HG02798 (cell line): ENCODE data around the gene PET100.
"Not testable (repeated sequence)": the region's sequence is repeated elsewhere in the genome, so short reads cannot be mapped to it uniquely, and the experiment has no call there.

Source experiments
- ATAC-seq: cut with Tn5 transposase; IDR thresholded peaks from one replicate; pipeline ENCODE4 v1.9.1; 2021; ENCODE audit warnings: mild to moderate bottlenecking; ENCODE audit not compliant: unreplicated experiment, poor library complexity

PET100 gene

GRCh38 chr19:7631577-7631976, 2.0 kb downstream of the PET100 start:
- no peak for ATAC-seq

GRCh38 chr19:7632340-7633203, 3.0 kb downstream of the PET100 start:
- no peak for ATAC-seq

- ATAC-seq = no peak
These were observed 4.1 kb downstream of the PET100 start, which contains the start of gene PCP2 for GRCh38 chr19:7633698-7634097. Gene PCP2, minus strand, starts transcription at chr19:7633719. Its CDS starts 262 bp downstream, at chr19:7633457.

GRCh38 chr19:7635670-7636069, 6.1 kb downstream of the PET100 start:
- no peak for ATAC-seq

- ATAC-seq = no peak
These were observed 6.7 kb downstream of the PET100 start for GRCh38 chr19:7636317-7636690.

- ATAC-seq = peak; percentile 79
These were observed 7.2 kb downstream of the PET100 start, which contains the start of gene STXBP2 for GRCh38 chr19:7636691-7637373. Gene STXBP2, plus strand, starts transcription at chr19:7637110. Its CDS starts 40 bp downstream, at chr19:7637150.

- ATAC-seq = peak; percentile 12
These were observed 8.0 kb downstream of the PET100 start for GRCh38 chr19:7637374-7638256.

- ATAC-seq = no peak
These were observed 9.3 kb downstream of the PET100 start for GRCh38 chr19:7638802-7639465.

GRCh38 chr19:7639863-7640348, 10.3 kb downstream of the PET100 start:
- no peak for ATAC-seq

GRCh38 chr19:7640803-7641202, 11.2 kb downstream of the PET100 start:
- ATAC-seq = no peak

GRCh38 chr19:7641290-7642276, 12.0 kb downstream of the PET100 start:
- ATAC-seq = no peak

- ATAC-seq = no peak
These were observed 12.9 kb downstream of the PET100 start for GRCh38 chr19:7642295-7643030.

- ATAC-seq = no peak
These were observed 13.4 kb downstream of the PET100 start for GRCh38 chr19:7643031-7643415.

- ATAC-seq = not testable (repeated sequence)
These were observed 14.3 kb downstream of the PET100 start for GRCh38 chr19:7643629-7644549.

GRCh38 chr19:7644550-7644877, 14.9 kb downstream of the PET100 start:
- ATAC-seq = no peak

GRCh38 chr19:7645163-7645562, 15.6 kb downstream of the PET100 start:
- no peak for ATAC-seq
